ENCODE measurements around the gene C1D. TPM values are rescaled to one million over a fixed set of nuclear protein-coding genes. Genes with fewer than 3 reads are reported as not detected.

The C1D gene
- total and polyA plus RNA-seq, 2 donors (not counting 3 experiments of a cell fraction or from before 2014, with no cell fraction given): 11.4 to 14.0 TPM

- Histone ChIP-seq H3K9ac (replicated peaks; ENCODE audit: extremely low read depth, insufficient read depth, low read length) (no peak overlapping the region), H3K4me3 (replicated peaks in 1 of 3; ENCODE audit: insufficient read depth in 1 of 3, low read depth in 1 of 3, low read length in 3 of 3) (no peak overlapping the region), H3K79me2 (ENCODE audit: control insufficient read depth, insufficient read depth, low read length) (peaks cover 26% of the 10 kb centered on the region), H3K9me3 (replicated peaks; ENCODE audit: control insufficient read depth, insufficient read depth, low read length) (no peaks in the 10 kb centered on the region), H3K27me3 (ENCODE audit: control insufficient read depth in 2 of 2, insufficient read depth in 2 of 2, low read length in 2 of 2) (no peaks in the 10 kb centered on the region), H3K9me1 (replicated peaks; ENCODE audit: control insufficient read depth, extremely low read depth, insufficient read depth, low read length) (no peaks in the 10 kb centered on the region), H2AFZ (ENCODE audit: low read depth, low read length) (no peak overlapping the region), H3K4me2 (ENCODE audit: insufficient read depth, low read length) (no peak overlapping the region), H4K20me1 (replicated peaks; ENCODE audit: control insufficient read depth, extremely low read depth, insufficient read depth, low read length) (no peaks in the 10 kb centered on the region), H3K36me3 (ENCODE audit: control insufficient read depth in 2 of 2, extremely low read depth in 1 of 2, insufficient read depth in 2 of 2, low read length in 2 of 2) (no peaks in the 10 kb centered on the region), H3K4me1 (ENCODE audit: control insufficient read depth, extremely low read depth, insufficient read depth, low read length) (peaks cover 4% of the 10 kb centered on the region), H3K27ac (ENCODE audit: insufficient read depth, low read depth, low read length) (no peak overlapping the region)
- intact Hi-C loops (cut with micrococcal nuclease) (no loop called here), dilution Hi-C loops (cut with MboI; ENCODE audit: extremely low pct_ligation_motif_present, low sequenced_read_pairs) (no loop called here)
- CTCF ChIA-PET: no interaction called here
- no peak for FAIRE-seq
- DNase-seq (ENCODE audit: low read depth, low spot score): no peak
- BruUV-seq (replicated peaks): no TSS peak
- TF ChIP-seq FOS (IDR thresholded peaks at IDR 0.05; ENCODE audit: borderline replicate concordance, insufficient read depth, low read length) (no peak), MYC (IDR thresholded peaks at IDR 0.05; ENCODE audit: low read depth, low read length) (no peak), POLR2AphosphoS5 (IDR thresholded peaks at IDR 0.05; ENCODE audit: insufficient read depth, low read depth, low read length) (no peak), POLR2A (IDR thresholded peaks at IDR 0.05; ENCODE audit: low read depth, low read length) (no peak), EZH2 (IDR thresholded peaks at IDR 0.05; ENCODE audit: borderline replicate concordance, low read depth, low read length, severe bottlenecking) (no peak), JUN (IDR thresholded peaks at IDR 0.05; ENCODE audit: borderline replicate concordance, insufficient read depth, insufficient read length, low read depth) (no peak), GATA2 (IDR thresholded peaks at IDR 0.05; ENCODE audit: insufficient read depth, insufficient read length, low read depth, low read length) (no peak), MAX (IDR thresholded peaks at IDR 0.05; ENCODE audit: insufficient read depth, insufficient read length) (no peak)
- TF ChIP-seq, protein P1, sequence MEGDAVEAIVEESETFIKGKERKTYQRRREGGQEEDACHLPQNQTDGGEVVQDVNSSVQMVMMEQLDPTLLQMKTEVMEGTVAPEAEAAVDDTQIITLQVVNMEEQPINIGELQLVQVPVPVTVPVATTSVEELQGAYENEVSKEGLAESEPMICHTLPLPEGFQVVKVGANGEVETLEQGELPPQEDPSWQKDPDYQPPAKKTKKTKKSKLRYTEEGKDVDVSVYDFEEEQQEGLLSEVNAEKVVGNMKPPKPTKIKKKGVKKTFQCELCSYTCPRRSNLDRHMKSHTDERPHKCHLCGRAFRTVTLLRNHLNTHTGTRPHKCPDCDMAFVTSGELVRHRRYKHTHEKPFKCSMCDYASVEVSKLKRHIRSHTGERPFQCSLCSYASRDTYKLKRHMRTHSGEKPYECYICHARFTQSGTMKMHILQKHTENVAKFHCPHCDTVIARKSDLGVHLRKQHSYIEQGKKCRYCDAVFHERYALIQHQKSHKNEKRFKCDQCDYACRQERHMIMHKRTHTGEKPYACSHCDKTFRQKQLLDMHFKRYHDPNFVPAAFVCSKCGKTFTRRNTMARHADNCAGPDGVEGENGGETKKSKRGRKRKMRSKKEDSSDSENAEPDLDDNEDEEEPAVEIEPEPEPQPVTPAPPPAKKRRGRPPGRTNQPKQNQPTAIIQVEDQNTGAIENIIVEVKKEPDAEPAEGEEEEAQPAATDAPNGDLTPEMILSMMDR (IDR thresholded peaks at IDR 0.05; ENCODE audit: extremely low read depth in 1 of 2, insufficient read depth in 1 of 2, low read depth in 1 of 2, low read length in 2 of 2): no peak
- POLR2A ChIA-PET: interaction anchor here (0.7 kb wide), 1 partner anchor 127 kb away, joined by 3 read pairs; no protein-coding TSS in a partner anchor
These were observed 16.1 kb downstream of the C1D start for GRCh38 chr2:68046642-68047240.
